ENCODE data around the gene C12orf76.

C12orf76 gene

GRCh38 chr12:109995686-109996482 lies 52.4 kb downstream of the C12orf76 start, which contains the start of gene GIT2:
GIT2 (minus strand) TSS chr12:109996368; CDS start chr12:109996224, 144 bp downstream.
- peak; percentile 94 for DNase-seq (ENCODE audit: low spot score)

GRCh38 chr12:109995361-109995685 lies 53.0 kb downstream of the C12orf76 start:
- DNase-seq (ENCODE audit: low spot score), result no peak

- no peak for DNase-seq (ENCODE audit: low spot score)
These were observed 53.7 kb downstream of the C12orf76 start for GRCh38 chr12:109994401-109995175.

DNA sequence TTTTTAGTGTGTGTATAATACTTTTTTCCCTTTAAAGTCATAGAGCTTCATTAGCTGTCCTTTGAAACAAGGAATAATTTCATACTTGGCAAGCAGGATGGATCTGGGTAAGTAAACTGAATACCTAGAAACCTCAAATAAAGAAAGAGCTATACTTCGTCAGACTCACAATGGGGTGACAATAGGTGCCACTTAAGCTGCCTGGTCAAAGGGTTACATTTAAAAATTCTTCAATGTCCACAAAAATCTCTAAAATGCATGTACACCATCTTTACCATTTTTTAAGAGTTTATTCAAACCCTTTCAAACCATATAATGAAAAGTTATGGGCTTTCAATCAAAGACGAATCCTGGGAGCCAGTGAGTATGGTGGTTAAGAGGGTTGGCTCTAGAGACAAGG lies 55.2 kb downstream of the C12orf76 start:
- DNase-seq (ENCODE audit: low spot score), result no peak

GRCh38 chr12:109991586-109991985 lies 56.7 kb downstream of the C12orf76 start:
- DNase-seq (ENCODE audit: low spot score), result no peak

Measured in globus pallidus (tissue), 1 donor.